Measurements from ENCODE around the gene DKK3. TPM values are rescaled to one million over a fixed set of nuclear protein-coding genes. Genes with fewer than 3 reads are reported as not detected.

Gene DKK3
- polyA plus RNA-seq, 1 of the 3 experiments (the other 2 are of a cell fraction) = 1,174 TPM

- DNase-seq = no peak
- ChIA-PET CTCF (interaction anchor here (1.3 kb wide), 1 partner anchor 21 kb away, joined by 7 read pairs; no protein-coding TSS in a partner anchor), POLR2A (interaction anchor here (2.4 kb wide), 1 partner anchor 18 kb away, joined by 10 read pairs; no protein-coding TSS in a partner anchor)
- TF ChIP-seq, protein P1, sequence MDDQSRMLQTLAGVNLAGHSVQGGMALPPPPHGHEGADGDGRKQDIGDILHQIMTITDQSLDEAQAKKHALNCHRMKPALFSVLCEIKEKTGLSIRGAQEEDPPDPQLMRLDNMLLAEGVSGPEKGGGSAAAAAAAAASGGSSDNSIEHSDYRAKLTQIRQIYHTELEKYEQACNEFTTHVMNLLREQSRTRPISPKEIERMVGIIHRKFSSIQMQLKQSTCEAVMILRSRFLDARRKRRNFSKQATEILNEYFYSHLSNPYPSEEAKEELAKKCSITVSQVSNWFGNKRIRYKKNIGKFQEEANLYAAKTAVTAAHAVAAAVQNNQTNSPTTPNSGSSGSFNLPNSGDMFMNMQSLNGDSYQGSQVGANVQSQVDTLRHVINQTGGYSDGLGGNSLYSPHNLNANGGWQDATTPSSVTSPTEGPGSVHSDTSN (IDR thresholded peaks at IDR 0.05) = peak; percentile 76
- TF ChIP-seq USF1 (IDR thresholded peaks at IDR 0.05; ENCODE audit: borderline replicate concordance, low read depth) (no peak), RCOR1 (IDR thresholded peaks at IDR 0.05; ENCODE audit: low read length) (no peak), ZBTB33 (IDR thresholded peaks at IDR 0.05; ENCODE audit: borderline replicate concordance, low read depth) (peak; percentile 67; the same call in 1 of the 2 replicates), CHD2 (IDR thresholded peaks at IDR 0.05; ENCODE audit: low read length, partially characterized antibody) (no peak), MXI1 (IDR thresholded peaks at IDR 0.05; ENCODE audit: low read depth, low read length) (no peak), RAD21 (IDR thresholded peaks at IDR 0.05; ENCODE audit: low read length) (no peak), TCF12 (IDR thresholded peaks at IDR 0.05) (peak; percentile 85), FOXJ3 (CRISPR knock-in tag; IDR thresholded peaks at IDR 0.05) (no peak), NFIC (IDR thresholded peaks at IDR 0.05; ENCODE audit: borderline replicate concordance) (peak; percentile 82), SIN3A (IDR thresholded peaks at IDR 0.05; ENCODE audit: borderline replicate concordance, low read depth, low read length) (peak; percentile 68; the same call in 1 of the 2 replicates), FOXM1 (IDR thresholded peaks at IDR 0.05; ENCODE audit: low read depth) (no peak), CTCF (IDR thresholded peaks at IDR 0.05) (no peak), SMC3 (IDR thresholded peaks at IDR 0.05; ENCODE audit: low read depth, low read length) (no peak), TAF1 (IDR thresholded peaks at IDR 0.05; ENCODE audit: borderline replicate concordance, low read depth, low read length) (no peak), RXRA (IDR thresholded peaks at IDR 0.05; ENCODE audit: borderline replicate concordance, low read depth) (peak; percentile 76; the same call in 1 of the 2 replicates), GABPA (IDR thresholded peaks at IDR 0.05; ENCODE audit: low read depth) (0 out of 2 replicates have a peak, but pooled peaks have one; percentile 12), MEF2A (IDR thresholded peaks at IDR 0.05; ENCODE audit: borderline replicate concordance, low read depth) (no peak), EP300 (IDR thresholded peaks at IDR 0.05; ENCODE audit: borderline replicate concordance in 1 of 2, low read depth in 1 of 2, low read length in 1 of 2) (peak in 1 of 2 experiments; percentile 65; a peak in 1 of 4 replicates)
- TF ChIP-seq, protein P2, sequence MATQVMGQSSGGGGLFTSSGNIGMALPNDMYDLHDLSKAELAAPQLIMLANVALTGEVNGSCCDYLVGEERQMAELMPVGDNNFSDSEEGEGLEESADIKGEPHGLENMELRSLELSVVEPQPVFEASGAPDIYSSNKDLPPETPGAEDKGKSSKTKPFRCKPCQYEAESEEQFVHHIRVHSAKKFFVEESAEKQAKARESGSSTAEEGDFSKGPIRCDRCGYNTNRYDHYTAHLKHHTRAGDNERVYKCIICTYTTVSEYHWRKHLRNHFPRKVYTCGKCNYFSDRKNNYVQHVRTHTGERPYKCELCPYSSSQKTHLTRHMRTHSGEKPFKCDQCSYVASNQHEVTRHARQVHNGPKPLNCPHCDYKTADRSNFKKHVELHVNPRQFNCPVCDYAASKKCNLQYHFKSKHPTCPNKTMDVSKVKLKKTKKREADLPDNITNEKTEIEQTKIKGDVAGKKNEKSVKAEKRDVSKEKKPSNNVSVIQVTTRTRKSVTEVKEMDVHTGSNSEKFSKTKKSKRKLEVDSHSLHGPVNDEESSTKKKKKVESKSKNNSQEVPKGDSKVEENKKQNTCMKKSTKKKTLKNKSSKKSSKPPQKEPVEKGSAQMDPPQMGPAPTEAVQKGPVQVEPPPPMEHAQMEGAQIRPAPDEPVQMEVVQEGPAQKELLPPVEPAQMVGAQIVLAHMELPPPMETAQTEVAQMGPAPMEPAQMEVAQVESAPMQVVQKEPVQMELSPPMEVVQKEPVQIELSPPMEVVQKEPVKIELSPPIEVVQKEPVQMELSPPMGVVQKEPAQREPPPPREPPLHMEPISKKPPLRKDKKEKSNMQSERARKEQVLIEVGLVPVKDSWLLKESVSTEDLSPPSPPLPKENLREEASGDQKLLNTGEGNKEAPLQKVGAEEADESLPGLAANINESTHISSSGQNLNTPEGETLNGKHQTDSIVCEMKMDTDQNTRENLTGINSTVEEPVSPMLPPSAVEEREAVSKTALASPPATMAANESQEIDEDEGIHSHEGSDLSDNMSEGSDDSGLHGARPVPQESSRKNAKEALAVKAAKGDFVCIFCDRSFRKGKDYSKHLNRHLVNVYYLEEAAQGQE (IDR thresholded peaks at IDR 0.05; ENCODE audit: low read depth, low read length) = no peak
- TF ChIP-seq, protein P3, sequence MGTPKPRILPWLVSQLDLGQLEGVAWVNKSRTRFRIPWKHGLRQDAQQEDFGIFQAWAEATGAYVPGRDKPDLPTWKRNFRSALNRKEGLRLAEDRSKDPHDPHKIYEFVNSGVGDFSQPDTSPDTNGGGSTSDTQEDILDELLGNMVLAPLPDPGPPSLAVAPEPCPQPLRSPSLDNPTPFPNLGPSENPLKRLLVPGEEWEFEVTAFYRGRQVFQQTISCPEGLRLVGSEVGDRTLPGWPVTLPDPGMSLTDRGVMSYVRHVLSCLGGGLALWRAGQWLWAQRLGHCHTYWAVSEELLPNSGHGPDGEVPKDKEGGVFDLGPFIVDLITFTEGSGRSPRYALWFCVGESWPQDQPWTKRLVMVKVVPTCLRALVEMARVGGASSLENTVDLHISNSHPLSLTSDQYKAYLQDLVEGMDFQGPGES (IDR thresholded peaks at IDR 0.05; ENCODE audit: low read depth, low read length) = no peak
Observed at GRCh38 chr11:11998091-11998781, 10.2 kb downstream of the DKK3 start.

More at GRCh38 chr11:11998091-11998781, 10.2 kb downstream of the DKK3 start:
- Histone ChIP-seq H3K27ac (ENCODE audit: low read depth in 2 of 2, low read length in 1 of 2) (peak overlapping the region; percentile 85 to 99), H2AFZ (ENCODE audit: low read depth) (no peak overlapping the region), H4K20me1 (ENCODE audit: insufficient read depth) (no peaks in the 10 kb centered on the region), H3K4me1 (ENCODE audit: control insufficient read depth in 1 of 2, insufficient read depth in 2 of 2, low read depth in 1 of 2, low read length in 1 of 2) (peaks cover 26 to 50% of the 10 kb centered on the region in 2 experiments), H3K9me3 (no peaks in the 10 kb centered on the region), H3F3A (replicated peaks; ENCODE audit: insufficient read depth) (peaks cover 64% of the 10 kb centered on the region), H3K9ac (peak overlapping the region; percentile 56), H3K79me2 (ENCODE audit: insufficient read depth) (peaks cover 67% of the 10 kb centered on the region), H3K27me3 (ENCODE audit: insufficient read depth) (no peaks in the 10 kb centered on the region), H3K36me3 (replicated peaks in 1 of 2; ENCODE audit: control insufficient read depth in 1 of 2, insufficient read depth in 2 of 2, low read length in 1 of 2) (peaks cover 65 to 73% of the 10 kb centered on the region in 2 experiments), H3K4me2 (peak overlapping the region; percentile 68), H3K4me3 (ENCODE audit: low read depth in 2 of 2, low read length in 1 of 2) (peak overlapping the region; percentile 21 to 40; a peak in 2 of 4 replicates), H3K9me2 (no peaks in the 10 kb centered on the region)
- 25% methylated on average over 8 of the region's 8 CpGs for WGBS (ENCODE audit: low lambda C conversion rate)
